Stomach smooth muscle (tissue), 2 donors: ENCODE data around the gene JAK2.
"Not testable (repeated sequence)": the region's sequence is repeated elsewhere in the genome, so short reads cannot be mapped to it uniquely, and the experiment has no call there.

ENCODE experiments used
- H3K27ac ChIP-seq: one replicate; pipeline ENCODE4 v1.7.0; 2013; ENCODE audit warnings: mild to moderate bottlenecking, low read length, inconsistent platforms
- H3K27me3 ChIP-seq, 2 donors: one replicate each; pipeline ENCODE4 v1.7.0; 2013; ENCODE audit warnings: low read length in 2 of 2; ENCODE audit not compliant: insufficient read depth in 2 of 2, control insufficient read depth in 1 of 2
- H3K36me3 ChIP-seq, 2 donors: one replicate each; pipeline ENCODE4 v1.7.0; 2013; ENCODE audit warnings: low read length in 2 of 2; ENCODE audit not compliant: control insufficient read depth in 2 of 2, insufficient read depth in 2 of 2
- H3K4me1 ChIP-seq: one replicate; pipeline ENCODE4 v1.7.0; 2013; ENCODE audit warnings: low read length; ENCODE audit not compliant: control insufficient read depth, insufficient read depth
- H3K4me3 ChIP-seq, 2 donors: one replicate each; pipeline ENCODE4 v1.7.0; 2013; ENCODE audit warnings: low read length in 2 of 2
- H3K9ac ChIP-seq, 2 donors: one replicate each; pipeline ENCODE4 v1.7.0; 2013; ENCODE audit warnings: low read length in 2 of 2, mild to moderate bottlenecking in 1 of 2
- H3K9me3 ChIP-seq, 2 donors: one replicate each; pipeline ENCODE4 v1.7.0; 2013; ENCODE audit warnings: low read length in 2 of 2; ENCODE audit not compliant: control insufficient read depth in 2 of 2
- donor health status: healthy.
- donor health status: Pancreatic carcinoma.

JAK2 gene

DNA sequence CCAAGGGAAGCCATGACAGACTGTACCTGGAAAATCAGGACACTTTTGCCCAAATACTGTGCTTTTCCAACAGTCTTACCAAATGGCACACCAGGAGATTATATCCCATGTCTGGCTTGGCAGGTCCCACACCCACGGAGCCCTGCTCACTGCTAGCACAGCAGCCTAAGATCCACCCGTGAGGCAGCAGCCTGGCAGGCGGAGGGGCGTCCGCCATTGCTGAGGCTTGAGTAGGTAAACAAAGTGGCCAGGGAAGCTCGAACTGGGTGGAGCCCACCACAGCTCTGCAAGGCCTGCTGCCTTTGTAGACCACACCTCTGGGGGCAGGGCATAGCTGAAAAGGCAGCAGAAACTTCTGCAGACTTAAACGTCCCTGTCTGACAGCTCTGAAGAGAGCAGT is 116.1 kb downstream of the JAK2 start:
- not testable (repeated sequence) for H3K9me3 ChIP-seq, H3K4me1 ChIP-seq, H3K4me3 ChIP-seq, H3K27me3 ChIP-seq, H3K9ac ChIP-seq, H3K27ac ChIP-seq
- H3K36me3 ChIP-seq = peaks cover 2 to 12% of the 10 kb centered on the region in 2 donors

DNA sequence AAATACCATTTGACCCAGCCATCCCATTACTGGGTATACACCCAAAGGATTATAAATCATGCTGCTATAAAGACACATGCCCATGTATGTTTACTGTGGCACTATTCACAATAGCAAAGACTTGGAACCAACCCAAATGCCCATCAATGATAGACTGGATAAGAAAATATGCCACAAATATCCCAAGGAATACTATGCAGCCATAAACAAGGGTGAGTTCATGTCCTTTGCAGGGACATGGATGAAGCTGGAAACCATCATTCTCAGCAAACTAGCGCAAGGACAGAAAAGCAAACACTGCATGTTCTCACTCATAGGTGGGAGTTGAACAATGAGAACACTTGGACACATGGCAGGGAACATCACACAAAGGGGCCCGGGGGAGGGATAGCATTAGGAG is 121.4 kb downstream of the JAK2 start:
- not testable (repeated sequence) for H3K27me3 ChIP-seq, H3K9ac ChIP-seq, H3K27ac ChIP-seq, H3K9me3 ChIP-seq, H3K36me3 ChIP-seq, H3K4me3 ChIP-seq, H3K4me1 ChIP-seq

GRCh38 chr9:5110867-5111681 is 126.0 kb downstream of the JAK2 start:
- Histone ChIP-seq H3K9me3 (no peaks in the 10 kb centered on the region), H3K9ac (no peak overlapping the region), H3K4me3 (no peak overlapping the region), H3K4me1 (no peaks in the 10 kb centered on the region), H3K36me3 (peaks cover 13 to 27% of the 10 kb centered on the region in 2 donors), H3K27ac (no peak overlapping the region), H3K27me3 (no peaks in the 10 kb centered on the region)

GRCh38 chr9:5111696-5112095 is 126.6 kb downstream of the JAK2 start:
- Histone ChIP-seq H3K4me1 (no peaks in the 10 kb centered on the region), H3K27me3 (no peaks in the 10 kb centered on the region), H3K4me3 (no peak overlapping the region), H3K27ac (no peak overlapping the region), H3K9ac (no peak overlapping the region), H3K9me3 (no peaks in the 10 kb centered on the region), H3K36me3 (peaks cover 13 to 27% of the 10 kb centered on the region in 2 donors)

DNA sequence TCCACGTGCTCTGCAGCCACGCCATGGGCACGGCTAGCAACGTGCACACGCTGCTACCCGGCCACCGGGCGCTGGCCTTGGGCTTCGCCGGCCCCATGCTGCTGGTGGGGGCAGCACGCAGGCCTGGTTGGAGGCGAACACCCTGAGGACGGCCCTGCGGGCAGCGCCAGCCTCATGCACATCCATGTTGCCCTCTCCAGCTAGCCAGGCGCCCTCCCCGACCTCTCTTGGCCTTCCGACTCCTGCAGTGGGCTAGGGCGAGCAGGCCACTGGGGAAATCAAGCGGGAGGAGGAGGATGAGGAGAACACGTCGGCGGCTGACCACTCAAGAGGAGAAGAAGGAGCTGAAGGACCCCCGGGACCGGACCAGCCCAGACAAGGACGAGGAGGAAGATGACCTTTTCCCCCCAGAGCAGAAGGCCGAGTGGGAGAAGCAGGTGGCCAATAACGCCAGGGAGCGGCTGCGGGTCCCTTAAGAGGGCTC is 127.1 kb downstream of the JAK2 start:
- Histone ChIP-seq H3K27me3 (no peaks in the 10 kb centered on the region), H3K4me1 (no peaks in the 10 kb centered on the region), H3K4me3 (no peak overlapping the region), H3K9me3 (no peaks in the 10 kb centered on the region), H3K9ac (no peak overlapping the region), H3K27ac (no peak overlapping the region), H3K36me3 (peaks cover 13 to 27% of the 10 kb centered on the region in 2 donors)

- Histone ChIP-seq H3K27me3 (no peaks in the 10 kb centered on the region), H3K4me3 (no peak overlapping the region), H3K9ac (no peak overlapping the region), H3K9me3 (no peaks in the 10 kb centered on the region), H3K27ac (no peak overlapping the region), H3K36me3 (peaks cover 13 to 27% of the 10 kb centered on the region in 2 donors), H3K4me1 (no peaks in the 10 kb centered on the region)
These were observed 127.6 kb downstream of the JAK2 start for GRCh38 chr9:5112646-5113045.

- Histone ChIP-seq H3K9ac (no peak overlapping the region), H3K4me1 (no peaks in the 10 kb centered on the region), H3K4me3 (no peak overlapping the region), H3K36me3 (peaks cover 13 to 27% of the 10 kb centered on the region in 2 donors), H3K27ac (no peak overlapping the region), H3K9me3 (no peaks in the 10 kb centered on the region), H3K27me3 (no peaks in the 10 kb centered on the region)
These were observed 128.5 kb downstream of the JAK2 start for GRCh38 chr9:5113523-5113922.

- Histone ChIP-seq H3K9ac (no peak overlapping the region), H3K27me3 (no peaks in the 10 kb centered on the region)
These were observed 129.1 kb downstream of the JAK2 start for GRCh38 chr9:5113994-5114748.

DNA sequence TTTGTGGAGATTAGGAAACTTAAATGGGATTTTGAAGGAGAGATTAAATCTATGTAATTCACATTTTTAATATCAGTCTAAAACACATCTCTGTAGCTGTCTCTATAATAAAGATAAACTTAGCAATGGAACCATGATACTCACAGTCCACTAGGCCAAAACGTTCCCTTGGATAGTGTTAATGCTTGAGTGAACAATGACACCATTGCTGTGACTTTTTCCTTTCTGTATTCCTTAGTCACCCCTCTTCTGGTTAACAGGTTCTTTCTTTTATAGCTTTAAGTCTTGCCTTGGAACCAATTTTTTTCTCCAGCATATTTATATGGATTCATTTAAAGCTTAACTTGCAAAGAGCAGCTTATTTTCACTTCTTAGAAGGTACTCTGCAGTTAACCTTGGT is 137.0 kb downstream of the JAK2 start:
- no peak overlapping the region for H3K27ac ChIP-seq
- H3K9ac ChIP-seq = no peak overlapping the region
- H3K4me1 ChIP-seq = no peaks in the 10 kb centered on the region
- no peaks in the 10 kb centered on the region for H3K27me3 ChIP-seq
- peaks cover 12 to 21% of the 10 kb centered on the region in 2 donors for H3K36me3 ChIP-seq
- H3K9me3 ChIP-seq = peaks cover 0 to 2% of the 10 kb centered on the region in 2 donors
- no peak overlapping the region for H3K4me3 ChIP-seq

More at GRCh38 chr9:5113994-5114748, 129.1 kb downstream of the JAK2 start:
- Histone ChIP-seq H3K4me1 (no peaks in the 10 kb centered on the region), H3K9me3 (no peaks in the 10 kb centered on the region), H3K4me3 (no peak overlapping the region), H3K36me3 (peaks cover 13 to 27% of the 10 kb centered on the region in 2 donors), H3K27ac (no peak overlapping the region)

- no peaks in the 10 kb centered on the region for H3K27me3 ChIP-seq
- H3K36me3 ChIP-seq = peaks cover 12 to 21% of the 10 kb centered on the region in 2 donors
- H3K4me1 ChIP-seq = no peaks in the 10 kb centered on the region
- H3K9me3 ChIP-seq = peaks cover 0 to 2% of the 10 kb centered on the region in 2 donors
- no peak overlapping the region for H3K9ac ChIP-seq
- H3K27ac ChIP-seq = no peak overlapping the region
- no peak overlapping the region for H3K4me3 ChIP-seq
These were observed 137.4 kb downstream of the JAK2 start for GRCh38 chr9:5122516-5122915.
